ENCODE measurements around the gene TBPL2. TPM values are rescaled to one million over a fixed set of nuclear protein-coding genes. Genes with fewer than 3 reads are reported as not detected.
"Not testable (repeated sequence)": the region's sequence is repeated elsewhere in the genome, so short reads cannot be mapped to it uniquely, and the experiment has no call there.

The TBPL2 gene
- polyA plus RNA-seq, 1 donor: 0.15 TPM

DNA sequence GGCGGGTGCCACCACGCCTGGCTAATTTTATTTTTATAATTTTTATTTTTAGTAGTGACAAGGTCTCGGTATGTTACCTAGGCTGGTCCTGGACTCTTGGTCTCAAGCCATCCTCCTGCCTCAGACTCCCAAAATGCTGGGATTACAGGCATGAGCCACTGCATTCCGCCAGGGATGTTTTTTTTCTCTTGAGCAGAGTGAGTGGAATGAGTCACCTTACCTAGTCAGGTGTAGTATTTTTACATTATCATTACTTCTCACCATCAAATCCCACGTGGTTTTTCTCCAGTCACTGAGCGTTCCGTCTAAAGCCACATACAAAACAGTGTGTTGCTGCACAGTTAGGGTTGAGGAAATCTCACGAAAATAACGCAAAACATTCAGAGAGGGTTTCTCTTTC lies 870 bp upstream of the TBPL2 start:
- no peak for DNase-seq (ENCODE audit: low read depth)

GRCh38 chr14:55438066-55438683 lies 2.2 kb downstream of the TBPL2 start:
- DNase-seq (ENCODE audit: low read depth): no peak

DNA sequence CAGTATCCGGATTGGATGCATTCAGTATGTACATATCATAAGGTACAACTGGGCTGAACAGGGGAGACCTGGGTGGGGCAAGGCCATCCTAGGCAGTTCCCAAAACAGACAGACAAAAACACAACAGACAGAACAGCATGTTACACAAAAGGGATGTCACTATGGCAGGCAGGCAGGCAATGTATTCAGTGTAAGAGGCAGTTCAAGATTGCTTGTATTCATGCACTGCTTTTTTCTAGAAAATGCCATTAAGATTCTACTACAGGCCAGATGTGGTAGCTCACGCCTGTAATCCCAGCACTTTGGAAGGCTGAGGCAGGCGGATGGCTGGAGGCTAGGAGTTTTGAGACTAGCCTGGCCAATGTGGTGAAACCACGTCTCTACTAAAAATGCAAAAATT lies 3.5 kb downstream of the TBPL2 start:
- DNase-seq (ENCODE audit: low read depth): no peak

- no peak for DNase-seq (ENCODE audit: low read depth)
Observed at GRCh38 chr14:55436519-55436918, 3.9 kb downstream of the TBPL2 start.

DNA sequence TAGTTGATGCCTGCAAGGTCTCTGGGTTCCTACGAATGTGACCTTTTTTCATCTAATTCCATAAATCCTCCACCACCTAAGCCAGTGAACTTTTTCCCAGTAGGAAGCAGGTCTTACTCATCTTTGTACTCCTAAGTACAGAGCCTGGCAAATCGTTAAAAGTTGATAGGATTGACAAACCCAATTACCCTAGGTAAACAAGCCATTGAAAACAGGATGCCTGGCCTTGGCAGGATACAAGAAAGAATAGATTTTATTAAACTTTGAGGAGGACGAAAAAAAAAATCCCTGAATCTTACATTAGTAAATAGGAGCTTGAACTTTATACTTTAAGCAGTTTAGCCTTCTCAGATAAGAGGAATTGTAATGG lies 5.6 kb downstream of the TBPL2 start:
- DNase-seq (ENCODE audit: low read depth): no peak

DNA sequence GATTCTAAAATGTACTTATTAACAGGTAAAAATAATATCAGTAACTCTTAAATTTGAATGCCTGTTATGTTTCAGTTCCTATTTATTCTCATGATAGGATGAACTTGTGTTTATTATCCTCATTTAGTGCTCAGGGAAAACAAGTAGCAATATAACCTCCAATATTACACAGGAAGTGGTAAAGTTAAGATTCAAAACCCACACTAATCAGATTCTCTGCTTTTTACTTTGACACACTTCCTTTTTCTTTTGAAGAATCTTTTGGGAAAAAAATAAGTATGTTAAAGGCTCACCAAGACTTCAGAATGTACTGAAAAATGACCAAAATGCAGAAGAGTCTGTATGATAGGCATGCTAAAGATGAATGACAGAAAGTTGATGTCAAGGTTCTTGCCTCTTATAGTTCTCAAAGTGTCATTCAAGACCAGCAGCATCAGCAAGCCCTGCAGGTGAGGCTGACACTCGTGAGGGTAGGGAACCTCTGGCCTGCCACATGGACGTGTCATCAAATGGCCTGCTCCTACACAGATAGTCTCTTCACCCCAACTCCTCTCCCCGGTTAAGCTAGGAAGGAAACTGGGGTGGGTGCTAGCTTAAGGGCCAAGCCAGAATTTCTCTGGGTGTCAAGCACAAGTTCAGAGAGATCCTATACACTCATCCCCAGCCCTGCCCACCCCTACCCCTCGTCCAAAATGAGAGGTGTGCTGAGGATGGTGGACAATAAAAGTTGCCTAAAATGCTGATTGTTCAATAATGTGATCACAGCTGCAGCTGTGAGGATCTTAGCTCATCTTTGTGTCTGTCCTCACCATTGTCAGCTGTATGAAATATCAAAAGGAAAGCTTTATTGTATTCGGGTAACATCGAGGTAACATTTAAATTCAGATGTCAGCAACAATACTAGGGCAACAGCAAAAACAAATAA lies 6.3 kb downstream of the TBPL2 start:
- DNase-seq (ENCODE audit: low read depth): no peak

GRCh38 chr14:55432628-55433027 lies 7.8 kb downstream of the TBPL2 start:
- no peak for DNase-seq (ENCODE audit: low read depth)

DNA sequence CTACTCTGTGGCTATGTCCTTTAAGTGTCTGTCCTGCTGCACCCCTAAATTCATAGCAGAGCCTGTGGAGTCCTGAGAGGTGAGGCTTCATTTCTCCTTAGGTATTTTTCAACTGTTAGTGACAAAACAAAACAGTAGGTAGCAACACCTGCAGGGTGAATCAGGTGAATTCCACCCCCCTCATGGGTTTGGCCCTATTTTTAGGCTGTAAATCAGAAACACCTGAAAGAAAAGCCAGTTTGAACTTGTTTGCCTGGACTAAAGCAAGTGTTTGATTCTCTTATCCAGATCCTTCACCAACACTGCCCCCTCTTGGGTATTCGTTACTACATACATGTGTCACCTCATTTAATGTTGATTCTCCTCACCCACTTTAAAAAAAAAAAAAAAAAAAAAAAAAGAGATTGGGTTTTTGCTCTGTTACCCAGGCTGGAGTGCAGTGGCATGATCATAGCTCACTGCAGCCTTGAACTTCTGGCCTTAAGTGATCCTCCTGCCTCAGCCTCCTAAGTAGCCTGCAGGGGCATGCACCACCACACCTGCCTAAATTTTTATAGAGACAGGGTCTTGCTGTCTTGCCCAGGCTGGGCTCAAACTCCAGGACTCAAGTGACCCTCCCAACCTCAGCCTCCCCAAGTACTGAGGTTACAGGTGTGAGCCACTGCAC lies 10.3 kb downstream of the TBPL2 start:
- no peak for DNase-seq (ENCODE audit: low read depth)

- DNase-seq (ENCODE audit: low read depth): no peak
Observed at GRCh38 chr14:55427439-55427838, 13.0 kb downstream of the TBPL2 start.

- no peak for DNase-seq (ENCODE audit: low read depth)
Observed at GRCh38 chr14:55426891-55427290, 13.5 kb downstream of the TBPL2 start.

DNA sequence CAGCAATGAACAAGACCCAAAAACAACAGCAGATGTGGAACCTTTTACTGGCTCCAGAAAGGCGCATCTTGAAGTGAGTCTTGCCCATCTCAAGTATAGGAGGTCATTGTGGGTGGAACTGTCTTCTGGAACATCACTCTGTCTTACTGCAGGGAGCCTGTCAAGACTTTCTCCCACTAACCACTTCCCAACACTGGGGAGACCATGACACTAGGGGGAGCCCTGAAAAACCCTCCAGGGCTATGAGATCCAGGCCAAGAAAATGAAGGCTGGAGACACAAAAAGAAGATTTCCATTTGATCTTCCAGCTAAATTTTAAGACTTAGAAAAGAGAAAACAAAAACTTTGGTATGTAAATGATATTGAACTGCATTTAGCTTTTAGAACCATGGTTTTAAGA lies 15.3 kb downstream of the TBPL2 start:
- DNase-seq (ENCODE audit: low read depth): no peak

GRCh38 chr14:55423969-55424368 lies 16.4 kb downstream of the TBPL2 start:
- DNase-seq (ENCODE audit: low read depth): no peak

DNA sequence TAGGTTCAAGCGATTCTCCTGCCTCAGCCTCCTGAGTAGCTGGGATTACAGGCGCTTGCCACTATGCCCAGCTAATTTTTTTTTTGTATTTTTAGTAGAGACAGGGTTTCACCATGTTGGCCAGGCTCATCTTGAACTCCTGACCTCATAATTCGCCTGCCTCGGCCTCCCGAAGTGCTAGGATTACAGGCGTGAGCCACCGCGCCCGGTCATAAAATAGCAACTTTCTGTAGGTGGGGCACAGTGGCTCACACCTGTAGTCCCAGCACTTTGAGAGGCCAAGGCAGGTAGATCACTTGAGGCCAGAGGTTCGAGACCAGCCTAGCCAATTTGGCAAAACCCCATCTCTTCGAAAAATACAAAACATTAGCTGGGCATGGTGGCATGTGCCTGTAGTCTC lies 18.1 kb downstream of the TBPL2 start:
- DNase-seq (ENCODE audit: low read depth): not testable (repeated sequence)

- no peak for DNase-seq (ENCODE audit: low read depth)
Observed at GRCh38 chr14:55419663-55420062, 20.8 kb downstream of the TBPL2 start.

GRCh38 chr14:55418411-55418810 lies 22.0 kb downstream of the TBPL2 start:
- no peak for DNase-seq (ENCODE audit: low read depth)

- no peak for DNase-seq (ENCODE audit: low read depth)
Observed at GRCh38 chr14:55417955-55418354, 22.5 kb downstream of the TBPL2 start.

GRCh38 chr14:55416866-55417265 lies 23.6 kb downstream of the TBPL2 start:
- no peak for DNase-seq (ENCODE audit: low read depth)

GRCh38 chr14:55414551-55414950 lies 25.9 kb downstream of the TBPL2 start:
- DNase-seq (ENCODE audit: low read depth): no peak

- no peak for DNase-seq (ENCODE audit: low read depth)
Observed at GRCh38 chr14:55412676-55413075, 27.7 kb downstream of the TBPL2 start.

DNA sequence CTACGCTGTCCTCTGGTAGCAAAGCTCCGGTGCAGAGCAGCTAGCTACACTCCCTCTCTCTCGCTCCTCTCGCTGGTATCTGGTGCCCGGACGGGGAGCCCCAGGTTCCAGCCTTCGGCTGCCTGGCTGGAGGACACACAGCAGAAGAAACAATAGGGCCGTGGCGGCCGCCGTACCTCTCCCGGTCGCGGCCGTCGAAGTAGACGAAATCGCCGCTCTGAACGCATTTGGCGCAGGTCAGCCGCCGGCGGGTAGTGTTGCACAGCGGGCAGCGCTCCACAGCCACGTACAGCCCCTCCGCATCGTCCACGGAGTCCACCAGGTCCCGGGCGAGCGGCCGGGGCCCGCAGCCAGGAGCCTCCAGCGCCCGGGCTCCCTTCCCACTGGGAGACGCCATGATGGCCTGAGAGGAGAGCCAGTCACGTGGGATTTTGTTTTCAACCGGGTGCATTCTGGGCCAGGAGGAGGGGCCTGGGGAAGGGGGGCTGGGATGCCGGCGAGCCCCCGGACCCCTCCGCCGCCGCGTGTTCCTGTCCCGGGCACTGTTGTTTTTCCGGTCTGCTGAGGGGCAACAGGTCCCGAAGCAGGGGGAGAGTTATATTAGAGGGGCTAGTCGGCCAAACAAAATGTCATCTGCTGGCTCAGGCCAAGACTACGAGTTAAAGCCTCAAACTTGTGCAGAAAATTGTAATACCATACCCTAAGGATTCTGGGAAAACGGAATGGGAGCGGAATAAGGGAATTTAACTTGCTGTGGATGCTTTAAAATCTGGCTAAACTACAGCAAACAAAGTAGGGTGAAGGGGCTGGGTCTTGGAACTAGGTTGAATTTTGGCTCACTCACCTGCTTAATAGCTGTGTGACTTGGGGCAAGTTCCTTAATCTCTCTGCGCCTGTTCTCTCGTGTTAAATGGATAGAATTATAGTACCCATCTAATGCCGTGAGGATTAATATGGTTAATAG lies 28.7 kb downstream of the TBPL2 start, which contains the start of gene ATG14:
Gene ATG14 (minus strand): TSS at position 405 of the 964 bp plus-strand sequence. CDS start 8 bp downstream, at position 397.
- DNase-seq (ENCODE audit: low read depth): peak; percentile 67

- no peak for DNase-seq (ENCODE audit: low read depth)
Observed at GRCh38 chr14:55410876-55411275, 29.5 kb downstream of the TBPL2 start.

Measured in forelimb muscle (tissue), 1 donor.